HG03571 (cell line): Measurements from ENCODE around the gene CAPN15.

Source experiments
- ATAC-seq: cut with Tn5 transposase; IDR thresholded peaks from one replicate; pipeline ENCODE4 v1.9.1; 2021; ENCODE audit not compliant: unreplicated experiment

CAPN15 gene

GRCh38 chr16:560204-560700, 32.7 kb downstream of the CAPN15 start, which contains the start of gene PRR35:
PRR35 (plus strand) TSS chr16:560394; CDS start chr16:563295, 2,901 bp downstream.
- no peak for ATAC-seq

- no peak for ATAC-seq
These were observed 33.3 kb downstream of the CAPN15 start for GRCh38 chr16:560701-561412.

GRCh38 chr16:561413-561794, 33.9 kb downstream of the CAPN15 start:
- ATAC-seq, result no peak

- no peak for ATAC-seq
These were observed 34.7 kb downstream of the CAPN15 start for GRCh38 chr16:561957-562938.

- ATAC-seq, result no peak
These were observed 35.6 kb downstream of the CAPN15 start for GRCh38 chr16:563072-563644.

GRCh38 chr16:564690-565418, 37.3 kb downstream of the CAPN15 start:
- ATAC-seq, result no peak

GRCh38 chr16:565419-566330, 38.2 kb downstream of the CAPN15 start:
- no peak for ATAC-seq

GRCh38 chr16:566475-567372, 39.2 kb downstream of the CAPN15 start, which contains the start of gene NHLRC4:
NHLRC4 (plus strand) TSS chr16:567005; CDS start chr16:568048, 1,043 bp downstream.
- ATAC-seq, result peak; percentile 50

- ATAC-seq, result no peak
These were observed 40.1 kb downstream of the CAPN15 start for GRCh38 chr16:567373-568256.

GRCh38 chr16:568401-569258, 41.1 kb downstream of the CAPN15 start:
- ATAC-seq, result no peak

- no peak for ATAC-seq
These were observed 42.1 kb downstream of the CAPN15 start, which contains the start of gene PIGQ for GRCh38 chr16:569445-570254. PIGQ (plus strand) TSS chr16:569968; CDS start chr16:574075, 4,107 bp downstream.

GRCh38 chr16:572865-573650, 45.5 kb downstream of the CAPN15 start:
- no peak for ATAC-seq

GRCh38 chr16:574021-574760, 46.7 kb downstream of the CAPN15 start:
- no peak for ATAC-seq
